Measurements from ENCODE around the gene PMEPA1.

Gene PMEPA1

DNA sequence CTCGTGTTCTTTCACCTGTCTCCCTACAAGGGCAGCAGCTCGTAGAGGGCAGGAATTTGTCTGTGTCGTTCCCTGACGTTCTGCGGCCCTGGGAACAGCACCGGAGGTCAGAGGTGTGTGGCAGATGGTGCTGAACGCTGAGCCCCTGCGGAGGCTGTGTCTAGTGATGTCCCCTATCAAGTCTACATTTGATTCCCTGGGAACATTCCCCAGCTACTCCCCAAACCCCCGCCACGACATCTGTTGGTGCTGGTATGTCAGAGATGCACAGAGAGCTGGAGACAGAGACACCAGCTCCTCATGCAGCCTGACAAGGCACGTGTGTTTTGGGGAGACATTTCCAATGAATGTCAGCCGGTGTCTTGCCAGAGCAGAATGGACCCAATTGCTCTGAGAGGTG is 7.7 kb downstream of the PMEPA1 start:
- Histone ChIP-seq H3K4me1 (ENCODE audit: insufficient read depth, low read length) (peaks cover 19% of the 10 kb centered on the region), H2AFZ (ENCODE audit: low read depth, low read length) (no peak overlapping the region), H3K4me3 (ENCODE audit: low read length) (no peak overlapping the region), H3K27me3 (ENCODE audit: insufficient read depth, low read length) (no peaks in the 10 kb centered on the region), H3K9me3 (ENCODE audit: low read length) (no peaks in the 10 kb centered on the region), H3K36me3 (ENCODE audit: insufficient read depth, low read length) (no peaks in the 10 kb centered on the region)

DNA sequence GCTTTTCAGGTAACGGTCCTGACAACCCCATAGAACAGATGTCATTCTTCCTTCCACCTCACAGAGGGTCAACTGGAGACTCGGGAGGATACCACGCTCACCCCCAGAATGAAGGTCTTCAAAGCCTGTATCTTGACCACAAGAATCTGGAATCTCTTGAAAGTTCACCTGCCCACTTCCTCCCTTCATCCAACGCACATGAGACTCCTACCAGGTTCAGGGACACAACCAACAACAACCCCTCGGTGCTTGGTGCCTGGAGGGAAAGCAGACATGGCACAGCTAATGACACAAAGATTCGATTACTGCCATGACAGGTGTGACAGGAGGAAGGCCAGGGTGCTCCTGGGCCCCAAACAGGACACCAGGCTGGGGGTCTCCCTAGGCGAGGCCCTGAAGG is 8.2 kb downstream of the PMEPA1 start:
- Histone ChIP-seq H3K4me1 (ENCODE audit: insufficient read depth, low read length) (peaks cover 14% of the 10 kb centered on the region), H3K36me3 (ENCODE audit: insufficient read depth, low read length) (no peaks in the 10 kb centered on the region), H3K9me3 (ENCODE audit: low read length) (peaks cover 2% of the 10 kb centered on the region), H2AFZ (ENCODE audit: low read depth, low read length) (no peak overlapping the region), H3K4me3 (ENCODE audit: low read length) (no peak overlapping the region), H3K27me3 (ENCODE audit: insufficient read depth, low read length) (no peaks in the 10 kb centered on the region)

DNA sequence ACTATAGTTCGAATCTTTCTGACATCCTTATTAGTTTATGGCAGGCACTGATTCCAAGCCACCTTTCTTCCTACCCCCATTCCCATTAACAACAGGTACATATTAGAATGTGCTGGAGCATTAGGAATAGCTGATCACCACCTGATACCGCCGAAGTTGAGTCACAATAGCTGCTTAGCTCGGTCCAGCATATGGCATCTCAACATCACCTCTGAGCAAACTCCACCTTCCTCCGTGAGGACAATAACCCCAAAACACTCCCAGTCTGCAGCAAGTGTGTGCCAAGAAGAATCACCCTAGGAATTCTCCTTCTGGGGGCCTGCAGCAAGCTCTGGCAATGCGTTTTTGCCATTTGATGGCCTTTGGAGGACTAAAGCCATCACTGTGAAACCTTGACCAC is 8.7 kb downstream of the PMEPA1 start:
- no peak overlapping the region for H3K4me3 ChIP-seq (ENCODE audit: low read length)
- H3K36me3 ChIP-seq (ENCODE audit: insufficient read depth, low read length) = no peaks in the 10 kb centered on the region
- no peak overlapping the region for H2AFZ ChIP-seq (ENCODE audit: low read depth, low read length)
- H3K27me3 ChIP-seq (ENCODE audit: insufficient read depth, low read length) = no peaks in the 10 kb centered on the region
- H3K4me1 ChIP-seq (ENCODE audit: insufficient read depth, low read length) = peaks cover 13% of the 10 kb centered on the region
- H3K9me3 ChIP-seq (ENCODE audit: low read length) = peaks cover 2% of the 10 kb centered on the region

- no peaks in the 10 kb centered on the region for H3K36me3 ChIP-seq (ENCODE audit: insufficient read depth, low read length)
- peaks cover 2% of the 10 kb centered on the region for H3K9me3 ChIP-seq (ENCODE audit: low read length)
- H3K27me3 ChIP-seq (ENCODE audit: insufficient read depth, low read length) = no peaks in the 10 kb centered on the region
- no peaks in the 10 kb centered on the region for H3K4me1 ChIP-seq (ENCODE audit: insufficient read depth, low read length)
- no peak overlapping the region for H3K4me3 ChIP-seq (ENCODE audit: low read length)
- H2AFZ ChIP-seq (ENCODE audit: low read depth, low read length) = no peak overlapping the region
Observed at GRCh38 chr20:57699395-57699794, 10.4 kb downstream of the PMEPA1 start.

DNA sequence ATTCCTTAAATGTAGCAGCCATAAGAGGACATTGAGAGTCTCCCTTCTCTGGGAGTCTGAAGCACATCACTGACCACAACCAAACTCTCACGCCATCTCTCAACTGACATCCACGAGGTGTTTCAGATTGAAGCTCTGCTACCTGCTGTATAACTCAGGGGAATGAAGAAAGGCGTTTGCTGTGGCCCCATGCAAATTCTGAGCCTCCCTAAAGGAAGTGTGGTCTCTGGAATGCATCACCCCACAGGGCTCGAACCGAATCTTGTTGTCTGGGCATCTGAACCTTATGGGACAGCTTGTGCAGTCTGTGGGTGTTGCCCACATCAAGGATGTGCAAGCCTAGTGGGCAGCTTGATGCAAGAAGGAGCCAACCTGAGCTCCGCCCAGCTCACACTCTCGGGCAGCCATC is 10.9 kb downstream of the PMEPA1 start:
- no peaks in the 10 kb centered on the region for H3K27me3 ChIP-seq (ENCODE audit: insufficient read depth, low read length)
- no peaks in the 10 kb centered on the region for H3K36me3 ChIP-seq (ENCODE audit: insufficient read depth, low read length)
- no peak overlapping the region for H3K4me3 ChIP-seq (ENCODE audit: low read length)

GRCh38 chr20:57698116-57698866 is 11.5 kb downstream of the PMEPA1 start:
- Histone ChIP-seq H3K4me3 (ENCODE audit: low read length) (no peak overlapping the region), H3K4me1 (ENCODE audit: insufficient read depth, low read length) (peaks cover 3% of the 10 kb centered on the region), H3K27me3 (ENCODE audit: insufficient read depth, low read length) (no peaks in the 10 kb centered on the region)

More for the DNA sequence above, 10.9 kb downstream of the PMEPA1 start:
- Histone ChIP-seq H2AFZ (ENCODE audit: low read depth, low read length) (no peak overlapping the region), H3K4me1 (ENCODE audit: insufficient read depth, low read length) (peaks cover under 1% of the 10 kb centered on the region), H3K9me3 (ENCODE audit: low read length) (peaks cover 2% of the 10 kb centered on the region)

DNA sequence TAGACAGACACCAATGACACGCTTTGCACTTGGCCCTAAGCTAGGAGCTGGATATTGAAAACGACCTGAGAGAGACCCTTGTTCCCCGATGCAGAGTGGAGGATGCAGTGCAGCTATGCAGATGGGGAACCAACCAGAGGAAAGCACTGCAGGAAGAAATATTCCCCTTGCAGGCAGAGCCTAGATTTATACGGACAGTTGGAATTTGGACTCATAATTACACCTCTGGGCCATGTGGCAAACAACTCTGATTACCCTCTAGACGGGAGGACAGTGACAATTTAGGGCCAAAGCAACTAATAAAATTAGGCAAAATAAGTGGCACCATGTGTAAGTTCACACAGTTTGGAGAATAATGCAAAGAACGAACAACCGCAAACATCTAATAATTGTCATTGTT is 12.3 kb downstream of the PMEPA1 start:
- H2AFZ ChIP-seq (ENCODE audit: low read depth, low read length) = no peak overlapping the region
- H3K4me3 ChIP-seq (ENCODE audit: low read length) = no peak overlapping the region
- H3K36me3 ChIP-seq (ENCODE audit: insufficient read depth, low read length) = no peaks in the 10 kb centered on the region
- peaks cover 2% of the 10 kb centered on the region for H3K9me3 ChIP-seq (ENCODE audit: low read length)
- peaks cover 3% of the 10 kb centered on the region for H3K4me1 ChIP-seq (ENCODE audit: insufficient read depth, low read length)
- no peaks in the 10 kb centered on the region for H3K27me3 ChIP-seq (ENCODE audit: insufficient read depth, low read length)

More at GRCh38 chr20:57698116-57698866, 11.5 kb downstream of the PMEPA1 start:
- Histone ChIP-seq H2AFZ (ENCODE audit: low read depth, low read length) (no peak overlapping the region), H3K36me3 (ENCODE audit: insufficient read depth, low read length) (no peaks in the 10 kb centered on the region), H3K9me3 (ENCODE audit: low read length) (peaks cover 2% of the 10 kb centered on the region)

- no peak overlapping the region for H3K4me3 ChIP-seq (ENCODE audit: low read length)
- no peak overlapping the region for H2AFZ ChIP-seq (ENCODE audit: low read depth, low read length)
Observed at GRCh38 chr20:57696401-57696961, 13.3 kb downstream of the PMEPA1 start.

GRCh38 chr20:57695940-57696339 is 13.9 kb downstream of the PMEPA1 start:
- Histone ChIP-seq H2AFZ (ENCODE audit: low read depth, low read length) (no peak overlapping the region), H3K36me3 (ENCODE audit: insufficient read depth, low read length) (no peaks in the 10 kb centered on the region), H3K27me3 (ENCODE audit: insufficient read depth, low read length) (no peaks in the 10 kb centered on the region), H3K9me3 (ENCODE audit: low read length) (peaks cover 2% of the 10 kb centered on the region), H3K4me3 (ENCODE audit: low read length) (no peak overlapping the region), H3K4me1 (ENCODE audit: insufficient read depth, low read length) (peaks cover 3% of the 10 kb centered on the region)

More at GRCh38 chr20:57696401-57696961, 13.3 kb downstream of the PMEPA1 start:
- no peaks in the 10 kb centered on the region for H3K27me3 ChIP-seq (ENCODE audit: insufficient read depth, low read length)
- peaks cover 3% of the 10 kb centered on the region for H3K4me1 ChIP-seq (ENCODE audit: insufficient read depth, low read length)
- peaks cover 2% of the 10 kb centered on the region for H3K9me3 ChIP-seq (ENCODE audit: low read length)
- no peaks in the 10 kb centered on the region for H3K36me3 ChIP-seq (ENCODE audit: insufficient read depth, low read length)

GRCh38 chr20:57695012-57695411 is 14.8 kb downstream of the PMEPA1 start:
- H2AFZ ChIP-seq (ENCODE audit: low read depth, low read length) = no peak overlapping the region
- H3K36me3 ChIP-seq (ENCODE audit: insufficient read depth, low read length) = no peaks in the 10 kb centered on the region
- no peak overlapping the region for H3K4me3 ChIP-seq (ENCODE audit: low read length)
- H3K27me3 ChIP-seq (ENCODE audit: insufficient read depth, low read length) = no peaks in the 10 kb centered on the region
- H3K9me3 ChIP-seq (ENCODE audit: low read length) = peaks cover 2% of the 10 kb centered on the region
- peaks cover 3% of the 10 kb centered on the region for H3K4me1 ChIP-seq (ENCODE audit: insufficient read depth, low read length)

- H3K36me3 ChIP-seq (ENCODE audit: insufficient read depth, low read length) = no peaks in the 10 kb centered on the region
- peaks cover 2% of the 10 kb centered on the region for H3K9me3 ChIP-seq (ENCODE audit: low read length)
- H3K27me3 ChIP-seq (ENCODE audit: insufficient read depth, low read length) = no peaks in the 10 kb centered on the region
- no peak overlapping the region for H2AFZ ChIP-seq (ENCODE audit: low read depth, low read length)
- no peak overlapping the region for H3K4me3 ChIP-seq (ENCODE audit: low read length)
- peaks cover 3% of the 10 kb centered on the region for H3K4me1 ChIP-seq (ENCODE audit: insufficient read depth, low read length)
Observed at GRCh38 chr20:57694481-57694880, 15.3 kb downstream of the PMEPA1 start.

GRCh38 chr20:57693670-57694329 is 16.0 kb downstream of the PMEPA1 start:
- Histone ChIP-seq H3K4me3 (ENCODE audit: low read length) (no peak overlapping the region), H3K36me3 (ENCODE audit: insufficient read depth, low read length) (no peaks in the 10 kb centered on the region), H2AFZ (ENCODE audit: low read depth, low read length) (no peak overlapping the region), H3K27me3 (ENCODE audit: insufficient read depth, low read length) (no peaks in the 10 kb centered on the region), H3K9me3 (ENCODE audit: low read length) (peaks cover 2% of the 10 kb centered on the region), H3K4me1 (ENCODE audit: insufficient read depth, low read length) (peaks cover 5% of the 10 kb centered on the region)

DNA sequence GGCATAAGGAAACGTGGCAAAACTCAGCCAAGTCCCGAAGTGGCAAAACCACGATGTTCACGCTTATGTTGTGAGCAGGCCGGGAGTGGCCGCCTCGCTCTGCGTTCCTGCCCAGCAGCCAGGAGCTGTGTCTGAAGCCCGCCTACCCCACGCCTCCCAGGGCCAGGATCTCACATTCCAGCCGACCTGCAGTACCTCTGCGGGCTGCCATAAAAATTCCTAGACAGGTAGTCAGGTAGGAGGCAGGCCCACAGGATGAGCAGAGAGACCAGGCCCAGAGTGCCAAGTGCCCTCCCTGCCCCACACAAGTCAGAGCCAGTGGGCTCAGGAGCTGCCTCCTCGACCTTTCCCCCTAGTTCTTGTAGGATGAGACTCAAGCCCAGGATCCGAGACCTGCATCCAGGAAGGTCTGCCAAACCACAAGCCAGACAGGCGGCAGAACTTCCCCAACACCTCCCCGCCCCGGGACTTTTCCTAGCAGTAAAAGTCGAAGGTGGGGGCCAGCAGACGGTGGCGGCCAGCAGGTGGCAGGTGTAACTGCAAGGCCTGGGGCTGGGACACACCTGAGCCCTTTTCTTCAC is 16.7 kb downstream of the PMEPA1 start:
- no peak overlapping the region for H2AFZ ChIP-seq (ENCODE audit: low read depth, low read length)
- H3K9me3 ChIP-seq (ENCODE audit: low read length) = peaks cover 2% of the 10 kb centered on the region
- H3K36me3 ChIP-seq (ENCODE audit: insufficient read depth, low read length) = no peaks in the 10 kb centered on the region
- no peaks in the 10 kb centered on the region for H3K27me3 ChIP-seq (ENCODE audit: insufficient read depth, low read length)
- no peak overlapping the region for H3K4me3 ChIP-seq (ENCODE audit: low read length)
- H3K4me1 ChIP-seq (ENCODE audit: insufficient read depth, low read length) = peaks cover 6% of the 10 kb centered on the region
